ENCODE data around the gene SNURF. TPM values are rescaled to one million over a fixed set of nuclear protein-coding genes. Genes with fewer than 3 reads are reported as not detected.
A peak's percentile ranks its signal among the peaks of the same experiment; 100 is the strongest.
"Not testable (repeated sequence)": the region's sequence is repeated elsewhere in the genome, so short reads cannot be mapped to it uniquely, and the experiment has no call there.

SNURF gene
- total RNA-seq, 1 experiment from 2014 or later: 32.4 TPM

DNA sequence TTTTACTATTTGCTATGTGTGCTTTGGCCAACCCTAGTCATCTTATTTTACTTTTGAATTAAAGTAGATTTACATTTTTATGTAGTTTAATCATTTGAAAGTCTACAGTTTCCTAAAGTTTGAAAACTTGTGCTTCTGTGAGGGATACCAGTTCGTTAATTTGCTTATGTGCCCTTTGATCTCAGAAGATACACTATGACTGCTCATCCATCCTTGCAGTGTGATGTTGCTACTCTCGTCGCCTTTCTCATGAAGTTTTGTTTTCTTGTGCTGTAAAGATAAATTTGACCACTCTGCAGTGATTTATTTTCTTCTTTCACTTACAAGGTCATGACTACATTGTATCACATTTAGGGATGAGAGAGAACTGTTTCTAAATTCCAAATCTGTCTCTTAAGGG is 16.3 kb downstream of the SNURF start:
- no peak for DNase-seq (ENCODE audit: low read depth)

GRCh38 chr15:24971772-24972171 is 17.0 kb downstream of the SNURF start:
- DNase-seq (ENCODE audit: low read depth): no peak

GRCh38 chr15:24972707-24973106 is 17.9 kb downstream of the SNURF start:
- DNase-seq (ENCODE audit: low read depth): not testable (repeated sequence)

GRCh38 chr15:24976932-24977331 is 22.1 kb downstream of the SNURF start:
- DNase-seq (ENCODE audit: low read depth): peak; percentile 11

DNA sequence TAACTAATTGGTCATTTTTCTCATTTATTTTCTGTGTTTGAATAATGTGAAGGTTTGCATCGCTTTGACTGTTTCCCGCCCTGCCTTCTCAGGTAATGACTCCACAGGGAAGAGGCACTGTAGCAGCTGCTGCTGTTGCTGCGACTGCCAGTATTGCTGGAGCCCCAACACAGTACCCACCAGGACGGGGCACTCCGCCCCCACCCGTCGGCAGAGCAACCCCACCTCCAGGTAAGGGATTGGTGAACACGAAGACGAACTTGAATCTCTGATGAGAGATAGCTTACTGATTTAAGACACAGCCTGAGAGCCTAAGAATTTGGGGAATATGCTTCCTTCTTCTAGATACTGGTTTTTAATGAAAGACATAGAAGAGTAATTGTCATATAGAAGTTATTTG is 22.9 kb downstream of the SNURF start:
- DNase-seq (ENCODE audit: low read depth): no peak

GRCh38 chr15:24985224-24985623 is 30.4 kb downstream of the SNURF start:
- no peak for DNase-seq (ENCODE audit: low read depth)

GRCh38 chr15:24986653-24987052 is 31.9 kb downstream of the SNURF start:
- DNase-seq (ENCODE audit: low read depth): no peak

Other genes starting within 250 kb of the SNURF start
- 357 and 438 TPM in 2 replicates for gene SNRPN, start within 50 bp of the SNURF start, total RNA-seq (2014; rRNA removed; shearing (Covaris generic))

Data from Daoy (cell line).